ENCODE results near the gene C11orf68.

The C11orf68 gene

GRCh38 chr11:65918211-65919140 lies at the start of gene C11orf68:
TSS of gene C11orf68 (minus strand) at chr11:65919062. CDS start at chr11:65919031, 31 bp downstream.
- H3K4me3 ChIP-seq (ENCODE audit: low read depth, low read length): peak within 1 kb of the TSS; percentile 84
- no peak for TF ChIP-seq CTCF (IDR thresholded peaks at IDR 0.05; ENCODE audit: low read depth, low read length)

GRCh38 chr11:65967329-65967934 lies 48.6 kb upstream of the C11orf68 start:
- H3K4me3 ChIP-seq (ENCODE audit: low read depth, low read length): no peak overlapping the region
- TF ChIP-seq CTCF (IDR thresholded peaks at IDR 0.05; ENCODE audit: low read depth, low read length): no peak

GRCh38 chr11:65965986-65966762 lies 47.3 kb upstream of the C11orf68 start:
- no peak for TF ChIP-seq CTCF (IDR thresholded peaks at IDR 0.05; ENCODE audit: low read depth, low read length)

GRCh38 chr11:65964906-65965305 lies 46.0 kb upstream of the C11orf68 start:
- no peak overlapping the region for H3K4me3 ChIP-seq (ENCODE audit: low read depth, low read length)
- no peak for TF ChIP-seq CTCF (IDR thresholded peaks at IDR 0.05; ENCODE audit: low read depth, low read length)

More at GRCh38 chr11:65965986-65966762, 47.3 kb upstream of the C11orf68 start:
- H3K4me3 ChIP-seq (ENCODE audit: low read depth, low read length): no peak overlapping the region

- peak overlapping the region; percentile 92 for H3K4me3 ChIP-seq (ENCODE audit: low read depth, low read length)
- TF ChIP-seq CTCF (IDR thresholded peaks at IDR 0.05; ENCODE audit: low read depth, low read length): no peak
Measured at GRCh38 chr11:65962141-65962564, 43.3 kb upstream of the C11orf68 start.

GRCh38 chr11:65961267-65962140 lies 42.6 kb upstream of the C11orf68 start, which contains the start of gene SART1:
TSS of gene SART1 (plus strand) at chr11:65961734. CDS start at chr11:65961781, 47 bp downstream.
- H3K4me3 ChIP-seq (ENCODE audit: low read depth, low read length): peak within 1 kb of the TSS; percentile 92
- no peak for TF ChIP-seq CTCF (IDR thresholded peaks at IDR 0.05; ENCODE audit: low read depth, low read length)

Data from WI38 (cell line).